Karpas-422 (cell line): ENCODE results near the gene DIAPH3. TPM values are rescaled to one million over a fixed set of nuclear protein-coding genes. Genes with fewer than 3 reads are reported as not detected.

Source experiments
- DNase-seq: peaks from one replicate; pipeline ENCODE4 v3.0.0-alpha.2; 2015
- H2AFZ ChIP-seq: fragments of 200-600 bp; sonication (generic); 2 replicates; pipeline ENCODE4 v1.6.1; 2014; ENCODE audit warnings: antibody characterized with exemption, low read length, mixed read lengths
- H3K27ac ChIP-seq: fragments of 200-600 bp; sonication (generic); 2 replicates; pipeline ENCODE4 v1.5.1; 2014; ENCODE audit warnings: mild to moderate bottlenecking, low read length, moderate library complexity
- H3K27me3 ChIP-seq: fragments of 200-600 bp; sonication (generic); 2 replicates; pipeline ENCODE4 v1.6.1; 2014; ENCODE audit warnings: low read length, mixed read lengths
- H3K36me3 ChIP-seq: fragments of 200-600 bp; sonication (generic); 2 replicates; pipeline ENCODE4 v1.6.1; 2014; ENCODE audit warnings: low read length, mixed read lengths; ENCODE audit not compliant: insufficient read depth
- H3K4me1 ChIP-seq: fragments of 200-600 bp; sonication (generic); 2 replicates; pipeline ENCODE4 v1.6.1; 2014; ENCODE audit warnings: mild to moderate bottlenecking, low read length, mixed read lengths
- H3K4me2 ChIP-seq: fragments of 200-600 bp; sonication (generic); 2 replicates; pipeline ENCODE4 v1.6.1; 2014; ENCODE audit warnings: low read length, low read depth, mild to moderate bottlenecking; ENCODE audit not compliant: poor library complexity, severe bottlenecking
- H3K4me3 ChIP-seq: fragments of 200-600 bp; sonication (generic); 2 replicates; pipeline ENCODE4 v1.5.1; 2014; ENCODE audit warnings: mild to moderate bottlenecking, antibody characterized with exemption, low read length, mixed read lengths
- H3K79me2 ChIP-seq: fragments of 200-600 bp; sonication (generic); 2 replicates; pipeline ENCODE4 v1.6.1; 2014; ENCODE audit warnings: mild to moderate bottlenecking, low read length, mixed read lengths
- H3K9ac ChIP-seq: fragments of 200-600 bp; sonication (generic); 2 replicates; pipeline ENCODE4 v1.6.0; 2014; ENCODE audit warnings: low read length
- H3K9me2 ChIP-seq: fragments of 200-600 bp; sonication (generic), shearing (Covaris generic); replicated peaks from 2 replicates; pipeline ENCODE4 v1.6.0; 2014; ENCODE audit warnings: mild to moderate bottlenecking, low read length, moderate library complexity; ENCODE audit not compliant: insufficient read depth
- H3K9me3 ChIP-seq: fragments of 300-700, 200-600 bp; sonication (generic); 2 replicates; pipeline ENCODE4 v1.6.1; 2014; ENCODE audit warnings: low read length, mixed read lengths
- H4K20me1 ChIP-seq: fragments of 200-600 bp; sonication (generic); 2 replicates; pipeline ENCODE4 v1.6.1; 2014; ENCODE audit warnings: mild to moderate bottlenecking, antibody characterized with exemption, low read length, low read depth; ENCODE audit not compliant: insufficient read depth
- total RNA-seq: library from RNA; depleted of rRNA; stranded (reverse); fragments of >200 nt; shearing (Covaris generic); gene quantifications from 2 replicates; pipeline ENCODE4 v1.2.3, GENCODE V29; 2014; ENCODE audit warnings: low replicate concordance

DIAPH3 gene
- total RNA-seq, 1 experiment from 2014 or later: 10.0 TPM

DNA sequence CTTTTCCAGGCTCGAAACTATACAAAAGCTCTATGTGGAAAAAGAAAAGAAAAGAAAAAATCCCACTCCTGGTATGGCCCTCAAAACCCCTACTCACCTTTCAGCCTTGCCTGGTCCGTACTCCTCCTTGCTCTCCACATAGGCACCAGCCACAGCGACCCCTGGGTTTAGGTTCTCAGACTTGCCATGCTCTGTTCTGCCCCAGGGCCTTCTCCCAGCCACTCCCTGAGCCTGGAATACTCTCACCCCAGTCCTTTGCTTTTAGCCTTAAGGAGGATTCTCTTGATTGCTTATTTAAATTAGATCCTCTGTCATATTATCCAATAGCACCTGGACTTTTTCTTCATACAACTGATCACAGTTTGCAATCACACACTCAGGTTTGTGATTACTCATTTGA is 522.5 kb downstream of the DIAPH3 start:
- Histone ChIP-seq H2AFZ (no peak overlapping the region), H3K9me3 (no peaks in the 10 kb centered on the region), H3K27ac (no peak overlapping the region), H3K9ac (no peak overlapping the region), H3K4me3 (no peak overlapping the region), H3K79me2 (no peaks in the 10 kb centered on the region), H3K27me3 (no peaks in the 10 kb centered on the region), H4K20me1 (no peaks in the 10 kb centered on the region), H3K9me2 (no peaks in the 10 kb centered on the region), H3K4me1 (peaks cover 10% of the 10 kb centered on the region), H3K36me3 (no peaks in the 10 kb centered on the region), H3K4me2 (no peak overlapping the region)
- DNase-seq: no peak

DNA sequence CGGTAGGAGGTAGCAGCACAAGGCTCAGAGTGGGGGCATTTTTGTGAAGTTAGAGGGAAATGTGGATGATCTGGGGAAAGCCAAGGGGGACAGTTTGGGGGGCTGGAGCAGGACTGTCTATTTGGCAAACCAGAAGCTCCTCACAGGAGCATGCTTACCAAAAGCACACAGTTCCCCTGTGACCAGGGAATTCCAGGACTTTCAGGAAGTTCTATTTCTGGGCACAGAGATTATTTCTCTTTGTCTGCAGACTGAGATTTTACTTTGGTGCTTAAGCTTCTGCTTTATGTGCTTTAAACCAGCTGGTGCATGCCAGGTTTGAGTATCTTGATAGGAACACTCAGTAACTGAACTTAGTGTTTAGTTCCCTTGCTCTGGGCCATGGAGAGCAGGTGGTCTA is 525.3 kb downstream of the DIAPH3 start:
- H3K36me3 ChIP-seq: no peaks in the 10 kb centered on the region
- H3K9ac ChIP-seq: no peak overlapping the region
- no peaks in the 10 kb centered on the region for H3K27me3 ChIP-seq
- H3K4me1 ChIP-seq: peaks cover 10% of the 10 kb centered on the region
- H3K4me3 ChIP-seq: no peak overlapping the region
- DNase-seq: no peak
- no peak overlapping the region for H3K27ac ChIP-seq
- H3K9me2 ChIP-seq: no peaks in the 10 kb centered on the region
- no peaks in the 10 kb centered on the region for H4K20me1 ChIP-seq
- no peaks in the 10 kb centered on the region for H3K9me3 ChIP-seq
- no peak overlapping the region for H3K4me2 ChIP-seq
- no peak overlapping the region for H2AFZ ChIP-seq
- H3K79me2 ChIP-seq: no peaks in the 10 kb centered on the region

DNA sequence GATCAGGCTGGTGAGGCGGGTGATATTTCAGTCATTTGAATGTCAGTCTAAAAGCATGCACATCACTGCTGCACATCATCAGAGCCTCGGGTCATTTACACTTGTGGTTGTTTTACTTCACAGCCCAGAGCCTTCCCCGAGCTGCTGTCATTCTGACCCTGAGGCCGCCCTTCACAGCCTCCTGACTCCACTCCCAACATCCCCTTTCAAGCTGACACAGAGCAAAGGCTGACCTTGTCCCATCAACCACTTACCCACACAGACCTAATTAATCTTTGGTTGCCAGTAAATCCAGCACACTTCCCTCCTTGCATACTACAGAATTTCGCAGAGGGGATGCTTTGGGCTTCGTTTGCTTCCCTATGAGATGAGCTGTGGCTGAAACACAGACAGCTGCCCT is 528.1 kb downstream of the DIAPH3 start:
- Histone ChIP-seq H3K9me3 (no peaks in the 10 kb centered on the region), H3K79me2 (no peaks in the 10 kb centered on the region), H4K20me1 (no peaks in the 10 kb centered on the region), H3K4me2 (no peak overlapping the region), H3K36me3 (no peaks in the 10 kb centered on the region), H3K4me3 (no peak overlapping the region), H3K9ac (no peak overlapping the region), H3K9me2 (no peaks in the 10 kb centered on the region), H3K27ac (no peak overlapping the region), H3K4me1 (no peaks in the 10 kb centered on the region), H2AFZ (no peak overlapping the region), H3K27me3 (no peaks in the 10 kb centered on the region)
- DNase-seq: no peak

DNA sequence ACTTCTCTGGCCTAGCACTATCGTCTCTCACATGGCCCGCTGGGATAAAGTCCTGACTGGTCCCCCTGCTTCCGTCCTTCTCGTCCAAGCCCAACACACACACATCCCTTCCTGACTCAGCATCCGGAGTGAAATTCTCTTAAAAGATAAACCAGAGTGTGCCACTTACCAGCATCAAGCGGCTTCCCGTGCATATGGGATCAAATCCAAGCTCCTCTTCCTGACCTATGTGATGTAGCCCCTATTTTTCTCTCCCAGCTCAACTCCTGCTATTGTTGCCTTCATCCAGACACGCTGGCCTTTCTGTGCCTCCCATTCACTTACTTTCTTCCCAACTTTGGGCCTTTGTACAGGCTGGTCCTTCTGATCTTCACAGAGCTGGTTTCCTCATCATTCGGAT is 530.4 kb downstream of the DIAPH3 start:
- Histone ChIP-seq H3K4me1 (no peaks in the 10 kb centered on the region), H3K27me3 (no peaks in the 10 kb centered on the region), H3K27ac (no peak overlapping the region), H3K36me3 (no peaks in the 10 kb centered on the region), H2AFZ (no peak overlapping the region), H3K9ac (no peak overlapping the region), H3K4me2 (no peak overlapping the region), H4K20me1 (no peaks in the 10 kb centered on the region), H3K9me2 (no peaks in the 10 kb centered on the region), H3K4me3 (no peak overlapping the region), H3K9me3 (no peaks in the 10 kb centered on the region), H3K79me2 (no peaks in the 10 kb centered on the region)
- no peak for DNase-seq

DNA sequence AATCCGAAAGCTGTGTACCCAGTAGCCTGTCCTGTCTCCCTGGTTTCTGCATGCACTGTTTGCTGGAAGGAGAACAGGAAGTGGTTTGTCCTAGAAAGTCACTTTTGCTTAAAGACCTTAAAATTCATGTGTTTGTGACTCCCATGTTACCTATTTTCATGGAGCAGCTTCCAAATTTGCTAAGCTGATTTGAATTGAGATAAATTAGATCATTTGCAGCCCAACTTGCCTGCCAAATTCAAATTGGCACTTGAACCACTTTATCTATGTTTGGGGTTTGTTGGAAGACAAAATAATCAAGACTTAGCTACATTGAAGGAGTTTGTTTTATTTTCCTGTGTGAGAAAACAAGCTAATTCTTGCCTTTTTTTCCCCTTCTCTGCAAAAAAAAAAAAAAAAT is 532.5 kb downstream of the DIAPH3 start:
- H3K79me2 ChIP-seq: no peaks in the 10 kb centered on the region
- H3K9me3 ChIP-seq: no peaks in the 10 kb centered on the region
- H3K4me3 ChIP-seq: no peak overlapping the region
- H3K4me2 ChIP-seq: no peak overlapping the region
- H4K20me1 ChIP-seq: no peaks in the 10 kb centered on the region
- H3K27me3 ChIP-seq: no peaks in the 10 kb centered on the region
- no peak overlapping the region for H3K27ac ChIP-seq
- no peaks in the 10 kb centered on the region for H3K36me3 ChIP-seq
- H2AFZ ChIP-seq: no peak overlapping the region
- no peak overlapping the region for H3K9ac ChIP-seq
- H3K4me1 ChIP-seq: no peaks in the 10 kb centered on the region
- DNase-seq: no peak
- no peaks in the 10 kb centered on the region for H3K9me2 ChIP-seq

DNA sequence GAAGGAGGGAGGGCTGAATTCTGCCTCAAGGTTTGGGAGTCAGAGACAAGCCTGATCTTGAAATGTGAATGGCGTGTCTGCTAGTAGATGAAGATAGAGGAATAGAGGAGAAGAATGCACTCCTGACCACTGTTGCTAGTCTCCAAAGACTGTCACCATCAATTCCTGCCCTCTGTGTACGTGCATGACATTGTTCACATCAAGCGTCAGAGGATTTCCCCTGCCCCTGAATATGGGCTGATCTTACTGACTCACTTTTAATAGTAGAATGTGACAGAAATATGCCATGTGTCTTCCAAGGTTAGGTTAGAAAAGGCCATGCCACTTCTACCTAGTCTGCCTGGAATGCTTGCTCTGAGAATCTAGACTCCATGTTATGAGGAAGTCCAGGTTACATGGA is 538.6 kb downstream of the DIAPH3 start:
- Histone ChIP-seq H3K9ac (no peak overlapping the region), H3K79me2 (no peaks in the 10 kb centered on the region), H3K9me3 (no peaks in the 10 kb centered on the region), H4K20me1 (no peaks in the 10 kb centered on the region), H2AFZ (no peak overlapping the region), H3K4me2 (no peak overlapping the region), H3K9me2 (no peaks in the 10 kb centered on the region), H3K27ac (no peak overlapping the region), H3K36me3 (no peaks in the 10 kb centered on the region), H3K4me3 (no peak overlapping the region), H3K27me3 (no peaks in the 10 kb centered on the region), H3K4me1 (no peaks in the 10 kb centered on the region)
- no peak for DNase-seq

DNA sequence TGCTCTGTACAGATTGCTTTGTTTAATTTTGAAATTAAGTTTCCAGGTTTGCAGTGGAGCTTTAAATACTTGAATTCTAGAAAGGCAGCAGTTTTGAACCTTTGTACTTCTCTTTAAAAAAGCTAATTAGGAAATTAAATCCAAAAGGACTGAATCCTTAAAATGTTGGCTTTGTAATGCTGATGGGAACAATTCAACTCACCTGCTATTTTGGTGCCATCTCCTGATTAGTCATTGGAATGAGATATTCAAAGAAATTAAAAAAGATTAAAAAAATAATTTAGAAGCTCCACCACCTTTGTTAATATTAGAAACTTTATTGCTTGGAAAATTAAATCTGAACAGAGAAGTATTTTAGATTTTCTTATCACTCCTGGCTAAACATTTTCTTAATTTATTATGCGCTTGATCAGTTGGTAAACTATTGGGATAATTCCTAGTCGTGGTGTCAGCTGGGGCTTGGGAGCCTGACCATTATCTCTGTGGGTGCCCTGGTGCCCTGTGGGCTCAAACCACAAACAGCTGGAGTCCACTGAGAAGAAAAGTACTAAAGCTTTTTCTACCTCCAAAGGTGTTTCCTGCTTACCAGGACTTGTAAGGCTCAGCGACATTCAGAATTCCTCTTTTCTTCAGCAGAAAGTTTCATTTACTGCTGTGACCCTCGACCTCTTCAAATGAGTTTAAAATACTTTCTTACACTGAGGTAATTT is 540.4 kb downstream of the DIAPH3 start:
- no peaks in the 10 kb centered on the region for H3K27me3 ChIP-seq
- H4K20me1 ChIP-seq: no peaks in the 10 kb centered on the region
- H3K4me2 ChIP-seq: no peak overlapping the region
- H3K27ac ChIP-seq: no peak overlapping the region
- no peak overlapping the region for H3K4me3 ChIP-seq
- H3K9ac ChIP-seq: no peak overlapping the region
- DNase-seq: no peak
- no peaks in the 10 kb centered on the region for H3K36me3 ChIP-seq
- no peak overlapping the region for H2AFZ ChIP-seq
- no peaks in the 10 kb centered on the region for H3K9me2 ChIP-seq
- H3K4me1 ChIP-seq: no peaks in the 10 kb centered on the region
- H3K9me3 ChIP-seq: peaks cover 3% of the 10 kb centered on the region; the same call in 1 of the 2 replicates
- no peaks in the 10 kb centered on the region for H3K79me2 ChIP-seq

DNA sequence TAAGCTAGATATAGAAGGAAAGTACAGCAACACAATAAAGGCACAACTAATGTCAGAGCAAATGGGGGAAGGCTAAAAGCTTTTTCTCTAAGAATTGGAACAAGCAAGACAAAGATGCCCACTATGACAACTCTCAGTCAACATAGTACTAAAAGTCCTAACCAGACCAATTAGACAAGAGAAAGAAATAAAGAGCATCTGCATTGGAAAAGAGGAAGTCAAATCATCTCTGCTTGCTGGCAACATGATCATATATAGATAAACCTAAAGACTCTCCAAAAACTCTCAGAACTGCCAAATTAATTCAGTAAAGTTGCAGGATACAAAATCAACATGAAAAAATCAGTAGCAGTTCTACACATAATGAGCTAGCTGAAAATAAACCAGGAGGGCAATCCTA is 542.0 kb downstream of the DIAPH3 start:
- no peaks in the 10 kb centered on the region for H3K79me2 ChIP-seq
- H3K36me3 ChIP-seq: no peaks in the 10 kb centered on the region
- DNase-seq: no peak
- H2AFZ ChIP-seq: no peak overlapping the region
- peaks cover 3% of the 10 kb centered on the region; the same call in 1 of the 2 replicates for H3K9me3 ChIP-seq
- no peaks in the 10 kb centered on the region for H3K4me1 ChIP-seq
- H3K4me2 ChIP-seq: no peak overlapping the region
- H3K9me2 ChIP-seq: no peaks in the 10 kb centered on the region
- H4K20me1 ChIP-seq: no peaks in the 10 kb centered on the region
- H3K27me3 ChIP-seq: no peaks in the 10 kb centered on the region
- no peak overlapping the region for H3K4me3 ChIP-seq
- no peak overlapping the region for H3K9ac ChIP-seq
- no peak overlapping the region for H3K27ac ChIP-seq
